Measurements from ENCODE around the gene GSTM5.
"Not testable (repeated sequence)": the region's sequence is repeated elsewhere in the genome, so short reads cannot be mapped to it uniquely, and the experiment has no call there.

GSTM5 gene

DNA sequence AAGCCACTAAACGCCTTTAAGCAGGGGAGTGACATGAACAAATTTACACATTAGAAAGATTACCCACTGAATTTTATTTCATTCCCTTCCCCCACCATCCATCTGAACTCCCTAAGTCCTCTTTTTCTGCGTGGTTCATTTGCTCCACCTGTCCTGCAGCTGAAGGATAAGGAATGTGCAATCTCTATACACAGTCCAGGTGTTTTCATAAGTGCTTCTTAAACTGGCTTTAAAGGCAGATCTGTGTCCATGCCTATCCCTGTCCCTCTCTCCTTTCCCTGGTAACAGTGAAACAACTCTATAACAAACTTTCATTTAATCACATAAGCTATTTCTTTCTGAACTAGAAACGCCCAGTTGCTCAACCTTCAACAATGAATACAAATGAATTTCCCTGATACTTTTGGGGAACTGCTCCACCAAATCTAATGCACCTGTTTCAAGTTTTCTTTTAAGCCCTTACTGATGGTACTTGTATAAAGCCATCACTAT, 20.4 kb downstream of the GSTM5 start:
- DNase-seq: no peak

DNA sequence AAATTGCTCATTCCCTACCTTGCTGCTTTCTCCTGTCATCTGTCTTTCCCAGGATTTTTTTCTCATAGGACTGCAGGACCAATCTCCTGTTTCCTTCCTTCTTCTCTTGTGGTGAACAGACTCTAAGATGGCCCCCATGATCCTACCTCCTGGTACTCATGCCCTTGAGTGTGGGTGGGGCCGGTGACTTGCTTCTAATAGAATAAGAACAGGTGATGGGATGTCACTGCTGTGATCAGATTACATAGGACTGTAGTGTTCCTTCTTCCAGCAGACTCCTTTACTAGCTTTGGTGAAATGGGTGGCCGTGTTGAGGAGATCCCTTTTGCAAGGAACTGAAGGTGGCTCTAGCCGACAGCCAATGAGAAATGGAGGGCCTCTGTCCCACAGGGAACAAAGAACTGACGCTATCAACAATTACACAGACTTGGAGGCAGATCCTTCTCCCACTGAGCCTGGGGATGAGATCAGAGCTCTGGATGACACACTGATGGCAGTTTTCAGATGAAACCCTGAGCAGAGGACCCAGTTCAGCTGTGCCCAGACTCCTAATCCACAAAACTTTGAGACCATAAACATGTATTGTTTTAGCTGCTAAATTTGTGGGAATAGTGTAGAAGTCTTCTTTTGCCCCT, 21.3 kb downstream of the GSTM5 start:
- DNase-seq: no peak

GRCh38 chr1:109739738-109740614, 27.9 kb downstream of the GSTM5 start:
- DNase-seq: peak; percentile 7

DNA sequence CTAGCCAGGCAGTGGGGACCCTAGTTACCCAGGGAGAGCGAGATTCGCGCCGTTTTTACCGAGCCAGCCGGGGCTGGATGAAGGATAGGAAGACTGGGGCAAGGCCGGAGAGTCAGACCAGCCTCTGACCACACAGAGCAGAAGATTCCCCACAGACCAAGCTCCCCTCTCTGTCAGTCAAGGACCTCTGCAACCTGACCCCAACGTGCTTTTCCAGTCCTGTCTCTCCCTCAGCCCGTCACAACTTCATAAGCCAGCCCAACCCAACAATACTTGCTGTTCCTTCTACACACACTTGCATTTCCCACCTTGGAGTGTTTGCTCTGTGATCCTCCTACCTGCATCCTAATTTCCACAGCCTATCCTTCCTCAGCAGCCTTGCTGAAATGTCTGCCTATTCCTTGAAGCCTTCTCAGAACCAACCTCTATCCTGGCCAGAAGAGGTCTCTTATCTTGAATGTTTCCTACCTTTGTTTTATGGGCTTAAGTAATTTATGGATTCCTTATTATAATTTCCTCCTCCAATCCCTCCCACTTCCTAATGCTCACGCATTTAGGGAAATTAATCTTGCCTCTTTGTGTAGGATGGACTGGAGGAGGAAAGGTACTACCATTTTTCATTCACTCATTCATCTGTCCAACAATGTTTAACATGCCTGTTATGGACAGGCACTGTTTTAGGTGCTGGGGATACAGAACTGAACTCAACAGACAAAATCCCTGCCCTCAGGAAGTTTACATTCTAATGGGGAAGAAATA, 28.7 kb downstream of the GSTM5 start, which contains the start of gene GSTM3:
TSS of gene GSTM3 (minus strand) at position 424 of the 759 bp plus-strand sequence. CDS start 751 bp downstream, outside the sequence.
- DNase-seq: no peak

DNA sequence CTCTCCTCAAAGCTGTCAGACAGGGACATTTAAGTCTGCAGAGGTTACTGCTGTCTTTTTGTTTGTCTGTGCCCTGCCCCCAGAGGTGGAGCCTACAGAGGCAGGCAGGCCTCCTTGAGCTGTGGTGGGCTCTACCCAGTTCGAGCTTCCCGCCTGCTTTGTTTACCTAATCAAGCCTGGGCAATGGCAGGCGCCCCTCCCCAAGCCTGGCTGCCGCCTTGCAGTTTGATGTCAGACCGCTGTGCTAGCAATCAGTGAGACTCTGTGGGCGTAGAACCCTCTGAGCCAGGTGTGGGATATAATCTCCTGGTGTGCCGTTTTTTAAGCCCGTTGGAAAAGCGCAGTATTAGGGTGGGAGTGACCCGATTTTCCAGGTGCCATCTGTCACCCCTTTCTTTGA, 36.3 kb downstream of the GSTM5 start:
- not testable (repeated sequence) for DNase-seq

DNA sequence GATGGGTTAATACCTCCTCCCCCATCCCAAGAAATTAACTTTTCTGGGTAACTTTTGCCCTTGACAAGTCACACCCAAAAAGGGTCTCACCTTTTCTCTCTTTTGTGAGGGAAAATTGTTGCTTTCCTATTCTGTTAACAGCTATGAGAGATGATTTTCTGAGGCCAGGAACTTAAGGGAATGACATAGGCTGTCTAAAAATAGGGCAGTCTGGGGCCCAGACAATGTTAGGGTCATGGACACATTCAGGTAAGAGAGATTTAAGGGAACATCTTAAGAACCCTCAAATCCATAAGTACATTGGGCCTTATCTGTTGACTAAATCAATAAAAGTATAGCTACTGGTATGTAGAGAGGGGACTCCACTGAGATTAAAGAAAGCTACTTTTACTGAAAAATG, 37.2 kb downstream of the GSTM5 start:
- no peak for DNase-seq

DNA sequence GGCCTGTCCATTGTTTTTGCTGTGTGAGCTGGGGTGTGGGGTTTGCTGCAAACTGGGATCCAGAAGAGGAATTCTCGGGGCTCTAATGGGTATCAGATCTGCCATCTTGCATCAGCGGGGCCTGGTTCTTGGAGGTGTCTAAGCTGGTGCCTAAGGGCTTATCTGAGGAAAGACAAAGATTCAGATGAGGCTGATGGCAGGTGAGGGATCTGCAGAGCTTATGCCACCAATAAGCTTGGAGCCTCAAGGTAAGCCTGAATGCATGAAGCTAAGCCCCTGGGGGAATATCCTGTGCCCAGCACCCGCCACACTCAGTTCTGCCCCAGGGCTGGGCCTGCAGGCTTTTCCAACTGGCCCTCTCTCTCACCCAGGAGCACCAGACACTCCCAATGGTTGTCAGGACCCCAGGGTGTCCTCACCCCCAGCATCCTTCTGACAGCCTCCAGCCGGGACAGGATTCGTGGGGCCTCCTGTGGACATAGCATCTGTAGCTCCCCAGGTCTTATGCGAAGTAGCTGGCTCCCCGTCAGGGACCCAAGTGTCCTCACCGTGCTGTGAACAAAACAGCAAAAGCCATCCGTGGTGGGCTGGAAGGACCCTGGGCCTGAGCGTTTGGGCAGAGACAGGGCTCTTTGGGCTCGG, 38.3 kb downstream of the GSTM5 start:
- DNase-seq: no peak

- DNase-seq: no peak
Measured at GRCh38 chr1:109750920-109751319, 38.9 kb downstream of the GSTM5 start.

DNA sequence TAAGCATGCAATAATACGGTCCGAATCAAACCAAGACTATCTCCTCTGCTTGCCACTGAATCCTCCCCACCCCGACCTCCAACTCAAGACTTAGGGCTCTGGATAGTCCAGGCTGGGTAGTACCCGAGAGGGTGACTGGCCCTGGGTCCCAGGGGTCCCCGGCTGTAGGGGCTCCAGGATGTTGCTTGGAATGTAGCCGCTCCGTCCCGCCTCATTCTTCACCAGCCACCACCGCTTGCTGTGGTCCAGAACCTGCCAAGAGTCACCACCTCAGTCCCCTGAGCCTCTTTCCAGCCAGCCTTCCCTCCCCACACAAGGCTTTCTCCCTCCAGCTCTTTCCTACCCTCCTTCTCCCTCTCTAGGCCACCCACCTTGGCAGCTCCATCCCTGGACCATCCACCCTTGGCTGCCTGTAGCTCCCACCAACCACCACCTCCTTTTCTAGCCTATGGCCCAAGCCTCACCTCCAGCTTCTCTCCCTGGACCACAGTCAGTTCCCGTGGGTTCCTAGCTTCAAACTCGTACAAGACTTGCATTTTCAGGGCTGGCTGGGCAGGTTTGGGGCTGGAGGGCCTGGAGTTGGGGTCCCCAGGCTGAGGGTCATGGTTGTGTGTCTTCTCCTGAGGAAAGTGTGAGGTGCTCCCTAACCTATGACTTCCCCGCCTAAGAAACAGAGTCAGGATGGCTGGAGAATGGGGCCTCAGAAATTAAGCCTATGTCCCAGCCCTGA, 39.6 kb downstream of the GSTM5 start:
- DNase-seq: no peak

GRCh38 chr1:109754738-109755137, 42.7 kb downstream of the GSTM5 start:
- no peak for DNase-seq

- not testable (repeated sequence) for DNase-seq
Measured at GRCh38 chr1:109756325-109756724, 44.3 kb downstream of the GSTM5 start.

GRCh38 chr1:109756848-109757521, 44.9 kb downstream of the GSTM5 start:
- DNase-seq: no peak

GRCh38 chr1:109757936-109758786, 46.1 kb downstream of the GSTM5 start:
- DNase-seq: no peak

GRCh38 chr1:109759513-109760334, 47.7 kb downstream of the GSTM5 start:
- no peak for DNase-seq

GRCh38 chr1:109760581-109761226, 48.7 kb downstream of the GSTM5 start:
- no peak for DNase-seq

GRCh38 chr1:109761227-109762038, 49.4 kb downstream of the GSTM5 start:
- no peak for DNase-seq

GRCh38 chr1:109762039-109762585, 50.1 kb downstream of the GSTM5 start:
- no peak for DNase-seq
